ENCODE data around the gene PRRT3.

Gene PRRT3

DNA sequence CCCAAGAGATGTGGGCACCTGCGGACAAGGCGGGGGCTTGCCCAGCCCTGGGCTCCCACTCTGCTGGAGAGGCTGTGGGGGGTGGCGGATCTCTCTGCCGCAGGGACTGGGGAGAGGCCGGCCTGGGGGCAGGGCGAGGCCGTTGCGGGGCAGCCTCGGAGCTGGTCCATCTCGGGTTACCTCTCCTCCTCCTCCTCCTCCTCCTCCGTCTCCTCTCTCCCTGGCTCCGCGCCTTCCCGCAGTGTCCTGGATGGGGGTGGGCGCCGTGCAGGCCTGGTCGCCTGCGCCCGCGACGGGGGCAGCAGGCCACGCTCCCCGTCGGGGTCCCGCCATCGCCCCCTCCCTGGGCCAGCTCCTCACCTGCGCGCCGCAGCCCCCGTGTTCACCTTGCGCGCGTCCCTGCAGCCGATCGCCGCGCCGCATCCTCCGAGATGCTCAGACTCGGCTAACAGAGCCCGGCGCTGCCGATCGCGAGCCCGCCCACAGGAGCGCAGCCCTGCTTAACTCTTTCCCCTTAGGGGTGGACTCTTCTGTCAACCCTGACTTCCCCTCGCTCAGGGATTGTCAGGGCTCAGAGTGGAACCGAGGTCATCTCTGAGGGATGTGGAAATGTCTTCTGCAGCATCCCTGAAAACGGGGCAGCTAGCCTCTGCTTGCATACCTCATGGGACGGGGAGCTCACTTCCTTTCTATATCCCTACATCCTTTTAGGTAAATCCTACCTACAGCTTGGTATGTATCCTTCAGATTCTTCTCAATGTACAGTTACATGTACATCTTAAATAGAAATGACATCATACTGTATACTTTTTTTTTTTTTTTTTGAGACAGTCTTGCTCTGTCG is at the start of gene PRRT3:
Gene PRRT3 (minus strand): TSS at position 447 of the 844 bp plus-strand sequence. CDS start 2,293 bp downstream, outside the sequence.
- peak in 1 of 2 experiments; percentile 42 for DNase-seq (ENCODE audit: low read depth in 2 of 2)

DNA sequence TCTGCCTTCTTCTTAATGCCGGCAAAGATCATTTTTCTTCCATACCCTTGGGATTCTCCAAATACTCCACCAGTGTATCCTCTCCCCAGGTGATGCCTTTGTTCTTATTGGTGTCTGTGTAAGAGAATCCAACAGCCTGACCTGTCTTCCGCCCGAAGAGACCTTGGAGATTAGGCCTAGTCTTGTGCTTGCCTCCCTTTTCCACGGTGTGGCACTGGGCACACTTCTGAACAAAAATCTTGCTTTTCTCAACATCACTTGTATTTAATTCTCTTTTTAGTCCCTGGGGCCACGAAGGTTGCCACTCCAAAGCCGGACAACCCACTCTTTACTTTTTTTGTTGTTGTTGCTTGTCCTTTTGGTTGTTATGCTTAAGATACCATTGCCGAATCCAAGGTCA is 48.5 kb upstream of the PRRT3 start:
- no peak for DNase-seq (ENCODE audit: low read depth in 2 of 2)

DNA sequence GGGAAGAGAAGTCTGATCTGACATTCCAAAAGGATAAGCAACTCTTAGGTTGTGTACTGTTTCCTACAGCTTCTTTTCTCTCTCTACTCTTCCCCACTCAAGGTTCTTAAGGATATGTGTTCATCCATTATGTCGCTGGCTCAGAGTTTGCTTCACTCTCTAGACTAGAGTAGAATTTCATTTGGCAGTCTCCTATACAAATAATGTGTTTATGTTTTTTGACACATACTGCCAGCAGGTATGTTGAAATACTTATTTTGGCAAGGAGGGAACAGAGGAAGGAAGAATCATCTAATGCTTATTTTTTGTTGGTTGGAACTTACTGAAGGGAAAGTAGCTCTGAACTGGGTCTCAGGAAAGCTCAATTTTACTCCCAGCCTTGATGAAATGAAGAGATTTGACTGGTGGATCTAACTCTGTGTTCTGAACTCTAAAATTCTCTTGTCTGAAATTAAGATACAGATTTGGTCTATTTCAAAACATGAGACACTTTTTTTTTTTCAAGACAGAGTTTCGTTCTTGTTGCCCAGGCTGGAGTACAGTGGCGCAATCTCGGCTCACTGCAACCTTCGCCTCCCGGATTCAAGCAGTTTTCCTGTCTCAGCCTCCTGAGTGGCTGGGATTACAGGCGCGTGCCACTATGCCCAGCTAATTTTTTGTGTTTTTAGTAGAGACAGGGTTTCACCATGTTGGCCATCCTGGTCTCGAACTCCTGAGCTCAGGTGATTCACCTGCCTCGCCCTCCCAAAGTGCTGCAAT is 42.1 kb upstream of the PRRT3 start:
- DNase-seq (ENCODE audit: low read depth in 2 of 2) = no peak

DNA sequence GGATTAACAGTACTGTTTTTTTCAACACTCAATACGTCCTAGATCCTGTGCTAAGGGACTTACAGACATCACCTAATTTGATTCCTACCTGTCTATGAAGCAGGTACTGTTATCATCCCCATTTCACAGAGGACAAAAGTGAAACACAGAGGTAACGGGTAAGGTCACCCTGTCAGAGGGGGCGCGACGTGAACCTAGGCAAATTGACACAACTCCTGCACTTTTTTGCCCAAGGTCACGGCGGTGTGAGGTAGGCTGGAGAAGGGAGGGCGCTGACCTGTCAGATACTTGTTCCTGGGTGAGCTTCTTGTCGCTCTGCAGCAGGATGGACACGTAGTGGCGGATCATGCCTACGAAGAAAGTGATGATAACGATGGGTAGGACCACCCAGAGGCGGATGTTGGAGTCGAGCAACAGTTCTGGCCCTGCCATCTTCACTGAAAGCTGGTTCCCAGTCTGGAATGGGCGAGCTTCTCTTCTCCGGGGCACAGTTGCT is 34.1 kb upstream of the PRRT3 start:
- DNase-seq (ENCODE audit: low read depth in 2 of 2) = no peak

DNA sequence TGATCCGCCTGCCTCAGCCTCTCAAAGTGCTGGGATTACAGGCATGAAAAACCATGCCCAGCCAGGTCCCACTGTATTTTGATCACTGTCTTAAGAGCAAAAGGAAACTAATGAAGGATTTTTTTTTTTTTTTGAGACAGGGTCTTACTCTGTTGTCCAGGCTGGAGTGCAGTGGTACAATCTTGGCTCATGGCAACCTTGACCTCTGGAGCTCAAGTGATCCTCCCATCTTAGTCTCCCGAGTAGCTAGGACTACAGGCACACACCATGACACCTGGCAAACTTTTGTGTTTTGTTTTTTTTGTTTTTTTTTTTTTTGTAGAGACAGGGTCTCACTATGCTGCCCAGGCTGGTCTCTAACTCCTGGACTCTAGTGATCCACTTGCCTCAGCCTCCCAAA is 28.0 kb upstream of the PRRT3 start:
- no peak for DNase-seq (ENCODE audit: low read depth in 2 of 2)

DNA sequence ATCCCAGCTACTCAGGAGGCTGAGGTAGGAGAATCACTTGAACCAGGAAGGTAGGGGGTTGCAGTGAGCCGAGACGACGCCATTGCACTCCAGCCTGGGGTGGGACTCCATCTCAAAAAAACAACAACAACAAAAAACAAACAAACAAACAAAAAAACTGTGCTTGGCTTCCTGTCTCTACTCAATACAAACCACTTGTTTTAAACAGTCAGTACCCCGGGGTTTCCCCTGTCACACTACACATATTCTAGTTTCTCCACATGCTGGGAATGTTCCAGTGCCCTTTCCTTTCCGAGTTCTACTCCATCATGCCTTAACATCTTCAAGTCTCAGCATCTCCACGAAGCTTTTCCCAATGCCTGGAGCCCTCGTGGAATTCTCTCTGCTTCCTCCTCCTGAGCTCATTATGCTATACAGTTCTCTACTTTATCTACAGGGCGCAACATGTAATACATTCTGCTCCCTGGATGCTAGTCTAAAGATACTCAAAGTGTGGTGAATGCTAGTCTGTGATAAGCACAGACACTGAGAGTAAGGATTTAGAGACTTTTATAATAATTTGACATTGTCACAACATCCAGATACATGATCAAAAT is 26.6 kb upstream of the PRRT3 start:
- DNase-seq (ENCODE audit: low read depth in 2 of 2) = no peak

DNA sequence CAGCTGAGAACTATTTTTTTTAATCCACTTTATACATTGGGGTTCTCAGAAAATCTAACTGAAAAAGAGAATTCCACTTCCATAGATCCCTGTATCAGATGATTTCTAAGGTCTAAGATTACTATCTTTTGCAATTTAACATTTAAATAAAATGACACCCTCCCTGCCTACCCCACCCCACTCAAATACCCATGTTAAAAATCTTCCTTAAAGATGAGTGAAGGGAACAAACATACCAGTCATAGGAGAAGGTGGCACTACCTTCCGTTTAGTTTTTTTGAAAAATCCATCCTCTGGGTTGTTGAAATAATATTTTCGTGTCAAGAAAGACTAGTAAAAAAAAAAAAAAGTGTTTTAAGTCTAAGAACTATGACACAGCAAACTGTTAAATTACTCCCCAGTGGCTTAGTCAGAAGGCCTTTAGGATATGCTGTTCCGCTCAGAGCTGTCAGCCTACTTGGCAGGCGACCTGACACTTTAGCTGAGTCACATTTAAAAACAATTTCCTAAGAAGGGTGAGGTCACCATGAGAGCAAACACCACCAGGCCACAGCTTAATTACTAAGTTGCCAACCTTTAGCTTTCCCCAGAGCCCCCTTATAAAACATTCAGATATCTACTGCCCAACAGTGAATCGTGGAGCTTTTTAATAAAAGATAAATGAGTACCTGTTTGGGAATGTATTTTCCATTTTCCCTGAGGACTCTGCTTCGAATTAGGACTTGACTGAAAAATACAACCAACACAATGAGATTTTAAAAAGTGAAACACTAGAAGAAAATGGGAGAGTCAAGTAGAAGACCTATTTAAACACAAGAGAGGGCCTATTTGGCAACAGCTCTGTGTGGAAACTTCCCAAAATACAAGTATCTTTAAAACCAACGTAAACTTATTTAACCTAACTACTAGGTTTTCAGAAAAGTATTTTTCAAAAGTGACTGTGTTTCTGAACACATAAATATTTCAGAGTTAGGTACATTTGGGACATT is 24.8 kb upstream of the PRRT3 start:
- peak in 1 of 2 experiments; percentile 3 for DNase-seq (ENCODE audit: low read depth in 2 of 2)

DNA sequence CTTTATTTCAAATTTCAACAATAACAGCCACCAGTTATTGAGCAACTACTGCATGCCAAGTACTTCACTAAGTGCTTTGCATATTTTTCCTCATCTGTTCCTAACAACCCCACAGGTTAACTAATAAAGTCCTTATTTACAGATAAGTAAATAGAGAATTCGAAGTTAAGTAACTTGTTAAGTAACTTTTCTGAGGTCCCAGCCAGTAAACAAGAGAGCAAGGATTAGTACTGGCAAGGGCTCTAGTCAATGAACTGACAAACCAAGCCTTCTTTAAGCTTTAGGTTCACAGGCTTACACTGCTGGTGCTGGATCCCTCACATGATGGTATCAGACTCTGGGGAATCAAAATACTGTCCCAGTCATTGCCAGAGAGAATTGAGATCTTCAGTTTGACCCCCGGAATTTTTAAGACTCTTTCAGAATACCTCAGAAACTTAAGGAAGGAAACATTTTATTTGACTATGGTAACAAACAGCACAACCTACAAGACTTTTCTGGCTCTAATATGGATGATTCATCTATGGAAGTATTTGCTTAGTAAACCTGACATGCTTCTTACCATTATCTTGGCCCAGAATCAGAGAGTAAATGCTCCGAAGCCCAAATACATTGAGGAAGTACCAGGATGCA is 17.9 kb upstream of the PRRT3 start:
- no peak for DNase-seq (ENCODE audit: low read depth in 2 of 2)

DNA sequence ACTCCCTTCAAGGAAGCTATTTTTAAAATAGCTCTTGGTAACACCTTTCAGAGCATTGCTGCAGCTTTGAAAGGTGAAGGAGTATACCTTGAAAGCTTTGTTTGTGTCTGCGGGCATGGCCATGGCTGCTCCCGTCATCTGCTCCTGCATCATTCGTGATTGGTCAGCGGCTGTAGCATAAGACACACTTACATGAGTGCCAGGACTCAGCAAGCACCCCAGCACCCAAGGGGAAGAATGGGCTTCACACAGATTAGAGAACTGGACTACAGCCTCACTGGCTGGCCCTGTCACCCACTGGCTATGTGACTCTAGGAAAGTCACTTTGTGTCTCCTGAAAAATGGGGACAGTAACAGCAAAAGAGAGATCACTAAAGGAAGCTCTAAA is 17.4 kb upstream of the PRRT3 start:
- no peak for DNase-seq (ENCODE audit: low read depth in 2 of 2)

DNA sequence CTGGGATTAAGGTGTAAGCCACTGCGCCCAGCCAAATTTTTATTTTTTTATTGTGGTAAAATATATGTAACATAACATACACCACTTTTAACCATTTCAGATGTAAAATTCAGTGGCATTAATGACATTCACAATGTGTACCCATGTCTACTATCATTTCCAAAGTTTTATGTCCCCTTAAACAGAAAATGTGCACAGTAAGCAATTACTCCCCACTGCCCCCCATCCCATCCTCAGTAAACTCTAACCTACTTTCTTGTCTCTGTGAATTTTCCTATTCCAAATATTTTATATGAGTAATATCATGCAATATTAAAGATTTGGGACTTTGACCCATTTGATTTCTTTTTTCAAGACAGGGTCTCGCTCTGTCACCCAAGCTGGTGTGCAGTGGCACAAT is 14.6 kb upstream of the PRRT3 start:
- DNase-seq (ENCODE audit: low read depth in 2 of 2) = no peak

DNA sequence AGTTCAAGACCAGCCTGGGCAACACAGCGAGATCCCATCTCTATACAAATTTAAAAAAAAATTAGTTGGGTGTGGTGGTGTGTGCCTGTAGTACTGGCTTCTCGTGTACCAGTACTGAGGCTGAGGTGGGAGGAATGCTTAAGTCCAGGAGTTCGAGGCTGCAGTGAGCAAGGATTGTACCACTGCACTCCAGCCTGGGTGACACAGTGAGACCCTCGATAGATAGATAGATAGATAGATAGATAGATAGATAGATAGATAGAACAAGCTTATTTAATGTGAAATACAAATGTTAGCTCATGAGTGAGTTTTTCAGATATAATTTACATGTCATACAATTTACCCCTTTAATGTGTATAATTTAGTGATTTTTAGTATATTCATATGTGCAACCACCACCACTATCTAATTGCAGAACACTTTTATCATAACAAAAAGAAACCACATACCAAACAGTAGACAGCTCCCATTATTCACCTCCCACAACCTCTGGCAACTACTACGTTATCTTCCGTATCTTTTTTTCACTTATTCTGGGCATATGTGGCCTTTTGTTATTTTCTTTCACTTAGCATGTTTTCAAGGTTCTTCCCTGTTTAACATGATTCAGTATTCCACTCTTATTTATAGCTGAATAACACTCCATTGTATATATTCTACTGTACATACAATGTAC is 13.1 kb upstream of the PRRT3 start:
- DNase-seq (ENCODE audit: low read depth in 2 of 2) = no peak

DNA sequence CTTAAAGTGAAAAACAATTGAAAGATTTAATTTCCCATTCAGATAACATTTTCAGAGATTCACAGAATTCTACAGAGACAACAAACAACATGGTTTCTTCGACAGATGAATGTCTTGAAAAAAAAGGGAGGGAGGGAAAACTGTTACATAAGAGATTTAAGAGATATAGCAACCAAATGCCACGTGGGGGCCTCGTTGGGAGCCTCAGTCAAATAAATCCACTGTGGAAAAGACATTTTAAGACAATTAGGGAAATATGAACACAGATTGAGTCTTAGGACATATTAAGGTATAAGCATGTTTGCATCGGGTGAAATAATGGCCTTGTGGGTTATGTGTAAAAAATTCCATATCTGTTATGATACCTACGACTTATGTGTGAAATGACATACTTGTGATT is 5.0 kb upstream of the PRRT3 start:
- no peak for DNase-seq (ENCODE audit: low read depth in 2 of 2)

DNA sequence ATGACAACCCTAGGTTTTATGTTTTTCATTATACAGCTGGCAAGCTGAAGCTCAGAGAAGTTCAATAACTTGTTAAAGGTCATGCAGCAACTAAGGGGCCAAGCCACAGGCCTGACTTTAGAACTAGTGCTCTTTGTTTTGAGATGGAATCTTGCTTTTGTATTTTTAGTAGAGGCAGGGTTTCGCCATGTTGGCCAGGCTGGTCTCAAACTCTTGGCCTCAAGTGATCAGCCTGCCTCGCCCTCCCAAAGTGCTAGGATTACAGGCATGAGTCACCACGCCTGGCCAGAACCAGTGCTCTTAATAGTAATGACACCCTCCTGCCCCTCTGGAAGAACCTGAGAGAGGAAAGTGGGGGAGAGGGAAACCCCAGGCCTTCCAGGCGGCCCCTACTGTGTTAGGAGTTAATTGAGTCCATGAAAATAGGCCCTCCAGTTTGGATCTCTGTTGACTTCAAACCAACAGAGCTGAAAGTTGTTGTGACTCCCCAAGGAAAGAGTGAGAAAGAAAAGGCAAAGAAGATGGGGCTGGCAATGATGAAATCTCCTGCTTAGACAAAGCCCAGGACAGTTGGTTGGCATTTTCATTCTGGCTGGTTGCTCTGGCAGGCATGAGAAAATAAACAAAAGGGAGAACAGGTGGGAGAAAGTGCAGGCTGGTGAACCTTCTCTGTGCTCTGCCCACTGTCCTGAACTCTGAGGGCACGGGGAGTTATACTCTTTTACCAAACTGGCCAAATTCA is 3.6 kb upstream of the PRRT3 start:
- DNase-seq (ENCODE audit: low read depth in 2 of 2) = no peak

DNA sequence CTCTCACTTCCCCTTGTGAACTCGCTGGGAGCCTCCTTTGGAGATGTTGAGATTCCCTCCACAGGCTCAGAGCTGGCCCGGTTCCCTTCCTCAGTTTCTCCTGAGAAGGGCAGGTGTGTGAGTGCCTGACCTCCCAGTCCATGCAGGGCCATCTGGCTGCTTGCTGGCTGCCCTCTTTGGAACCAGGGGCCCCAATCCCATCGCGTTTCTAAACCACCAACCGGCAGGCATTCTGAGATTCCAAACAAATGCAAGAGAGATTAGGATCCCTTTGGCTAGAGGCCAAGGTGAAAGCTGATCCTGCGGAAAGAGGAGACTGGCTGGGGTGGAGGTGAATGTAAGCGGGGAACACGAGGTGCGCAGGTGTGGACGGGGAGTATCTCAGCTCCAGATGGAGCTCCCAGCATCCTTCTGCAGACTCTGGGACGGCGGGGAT is 2.9 kb upstream of the PRRT3 start:
- DNase-seq (ENCODE audit: low read depth in 2 of 2) = no peak

DNA sequence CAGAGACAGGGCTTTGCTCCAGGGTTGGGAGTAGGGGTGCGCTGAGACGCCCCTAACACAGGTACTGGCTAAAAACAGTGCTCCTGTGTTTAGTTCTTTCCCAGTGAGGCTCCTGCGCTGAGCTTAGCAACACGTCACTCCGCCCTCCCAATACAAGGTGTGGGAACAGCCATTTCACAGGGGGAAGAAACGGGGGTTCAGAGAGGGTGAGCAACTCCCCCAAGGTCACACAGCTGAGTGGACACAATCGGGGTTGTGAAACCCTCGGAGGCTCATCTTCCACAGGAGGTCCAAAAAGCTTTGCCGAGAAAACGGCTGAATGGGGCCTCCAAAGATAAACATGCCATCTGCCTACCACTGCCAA is 628 bp downstream of the PRRT3 start:
- DNase-seq (ENCODE audit: low read depth in 2 of 2) = no peak

DNA sequence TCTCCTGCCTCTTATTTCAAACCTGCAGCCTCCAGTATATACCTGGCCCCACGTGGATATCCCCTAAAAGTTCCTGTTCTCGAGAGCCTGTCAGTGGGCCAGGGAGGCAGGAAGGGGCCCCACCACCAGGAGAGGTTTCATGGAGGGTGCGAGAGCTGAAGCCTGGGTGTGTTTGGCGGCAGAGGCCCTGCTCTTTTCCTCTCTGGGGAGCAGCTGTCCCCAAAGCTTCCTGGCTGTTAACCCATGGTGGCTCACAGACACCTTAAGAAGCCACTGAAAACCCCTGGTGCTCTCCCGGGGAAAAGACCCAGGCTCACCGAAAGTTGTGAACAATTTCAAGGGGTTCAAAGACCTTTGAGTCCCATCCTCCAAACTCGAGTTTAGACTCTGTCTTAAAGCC is 1.1 kb downstream of the PRRT3 start:
- DNase-seq (ENCODE audit: low read depth in 2 of 2) = no peak

DNA sequence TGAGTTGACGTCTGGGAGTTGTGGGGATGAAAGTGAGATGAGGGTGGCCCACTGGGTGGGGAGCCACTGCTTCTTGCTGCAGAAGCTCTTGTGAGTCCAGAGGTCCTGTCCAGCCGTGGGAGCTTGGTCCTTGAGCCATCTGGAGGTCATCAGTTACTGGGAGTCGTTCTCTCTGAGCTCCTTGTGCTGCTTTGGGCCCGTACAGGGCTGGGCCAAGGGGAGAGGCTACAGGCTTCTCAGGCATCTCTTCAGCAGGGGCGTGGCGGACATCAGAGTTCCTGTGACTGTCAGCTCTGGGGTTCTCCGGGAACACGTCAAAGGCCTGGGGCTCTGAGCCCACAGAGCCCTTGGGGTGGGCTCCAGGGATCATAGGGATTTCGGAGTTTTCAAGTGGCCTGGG is 2.6 kb downstream of the PRRT3 start:
- DNase-seq (ENCODE audit: low read depth in 2 of 2) = no peak

DNA sequence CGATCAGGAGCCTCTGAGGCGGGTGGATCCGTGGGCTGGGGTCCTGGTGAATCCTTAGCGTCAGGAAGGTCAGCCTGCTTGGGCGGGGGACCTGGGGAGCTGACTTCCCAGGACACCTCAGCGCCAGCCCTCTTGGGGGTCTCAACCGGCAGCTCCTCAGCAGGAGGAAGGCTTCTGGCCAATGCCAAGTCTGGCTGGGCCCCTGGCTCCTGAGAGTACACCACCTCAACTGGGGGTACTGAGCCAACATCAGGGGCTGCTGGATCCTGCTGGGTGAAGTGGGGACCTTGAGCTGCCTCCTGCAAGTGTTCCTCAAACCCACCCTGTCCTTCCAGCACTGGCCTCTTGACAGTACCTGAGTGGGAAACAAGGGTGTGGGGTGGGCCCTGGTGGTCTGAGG is 3.1 kb downstream of the PRRT3 start:
- no peak for DNase-seq (ENCODE audit: low read depth in 2 of 2)

DNA sequence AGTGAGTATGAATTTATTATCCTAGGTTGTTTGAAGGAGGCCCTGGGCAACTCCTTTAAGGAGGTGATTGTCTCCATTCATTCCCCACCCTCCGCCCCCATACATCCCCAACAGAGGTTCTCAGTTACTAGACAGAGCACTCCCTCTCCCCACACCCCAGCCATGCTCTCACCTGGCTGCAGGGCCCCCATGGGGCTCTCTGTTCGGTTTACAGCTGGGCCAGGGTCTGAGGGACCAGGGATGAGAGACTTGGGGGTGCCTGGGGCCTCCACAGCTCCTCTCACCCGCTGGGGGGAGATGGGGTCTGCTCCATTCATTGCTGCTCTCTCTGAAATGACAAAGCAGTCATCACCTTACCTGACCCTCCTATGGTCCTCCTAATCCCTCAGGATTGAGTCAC is 3.6 kb downstream of the PRRT3 start:
- no peak for DNase-seq (ENCODE audit: low read depth in 2 of 2)

All from stimulated activated CD4-positive, alpha-beta T cell treated with anti-CD3 and anti-CD28 coated beads, Interleukin-12 subunit alpha, Interleukin-12 subunit beta, amount 100 ng/mL, for 24 hours (primary cell).